ENCODE data around the gene MCRIP1. TPM values are rescaled to one million over a fixed set of nuclear protein-coding genes. Genes with fewer than 3 reads are reported as not detected.

The MCRIP1 gene
- total RNA-seq, 4 donors from 2014 or later = 83.5 to 146 (median 114) TPM

DNA sequence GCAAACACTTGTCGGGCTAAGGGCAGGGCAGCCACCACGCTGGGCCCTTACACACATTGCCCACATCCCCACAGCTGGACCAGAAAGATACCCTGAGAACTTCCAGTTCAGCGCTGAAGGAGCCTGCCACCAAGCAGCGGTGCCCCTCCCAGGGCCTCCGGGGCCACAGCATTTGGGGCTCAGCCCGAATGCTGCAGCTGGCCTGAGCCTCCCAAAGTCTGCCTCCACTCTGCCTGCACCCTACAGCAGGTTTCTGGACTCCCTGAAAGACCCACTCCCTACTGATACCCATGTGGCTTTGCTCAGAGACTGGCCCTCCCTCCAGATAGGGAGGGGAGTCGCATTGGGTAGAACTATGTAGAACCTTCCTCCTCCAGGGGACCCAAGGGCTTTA is 1.5 kb downstream of the MCRIP1 start:
- intact Hi-C loops (cut with DNase I) = loop anchor here (5.0 kb wide), 1 partner anchor 41 kb away; the partner anchor contains the start of gene ARHGDIA
- 80% methylated on average over 5 of the region's 7 CpGs for WGBS
- H3K4me1 ChIP-seq = peaks cover 23 to 66% (median 48%) of the 10 kb centered on the region in 4 donors
- peaks cover 0 to 7% (median 3%) of the 10 kb centered on the region in 4 donors for H3K36me3 ChIP-seq
- no peak for TF ChIP-seq EP300 (IDR thresholded peaks at IDR 0.05)
- TF ChIP-seq, protein P1, sequence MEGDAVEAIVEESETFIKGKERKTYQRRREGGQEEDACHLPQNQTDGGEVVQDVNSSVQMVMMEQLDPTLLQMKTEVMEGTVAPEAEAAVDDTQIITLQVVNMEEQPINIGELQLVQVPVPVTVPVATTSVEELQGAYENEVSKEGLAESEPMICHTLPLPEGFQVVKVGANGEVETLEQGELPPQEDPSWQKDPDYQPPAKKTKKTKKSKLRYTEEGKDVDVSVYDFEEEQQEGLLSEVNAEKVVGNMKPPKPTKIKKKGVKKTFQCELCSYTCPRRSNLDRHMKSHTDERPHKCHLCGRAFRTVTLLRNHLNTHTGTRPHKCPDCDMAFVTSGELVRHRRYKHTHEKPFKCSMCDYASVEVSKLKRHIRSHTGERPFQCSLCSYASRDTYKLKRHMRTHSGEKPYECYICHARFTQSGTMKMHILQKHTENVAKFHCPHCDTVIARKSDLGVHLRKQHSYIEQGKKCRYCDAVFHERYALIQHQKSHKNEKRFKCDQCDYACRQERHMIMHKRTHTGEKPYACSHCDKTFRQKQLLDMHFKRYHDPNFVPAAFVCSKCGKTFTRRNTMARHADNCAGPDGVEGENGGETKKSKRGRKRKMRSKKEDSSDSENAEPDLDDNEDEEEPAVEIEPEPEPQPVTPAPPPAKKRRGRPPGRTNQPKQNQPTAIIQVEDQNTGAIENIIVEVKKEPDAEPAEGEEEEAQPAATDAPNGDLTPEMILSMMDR (IDR thresholded peaks at IDR 0.05) = no peak
- TF ChIP-seq POLR2A (IDR thresholded peaks at IDR 0.05; ENCODE audit: low read depth) = no peak
- TF ChIP-seq POLR2AphosphoS5 (IDR thresholded peaks at IDR 0.05) = no peak
- peak overlapping the region in 3 of 4 donors; percentile 83 to 98 (median 93) for H3K4me3 ChIP-seq
- H3K9me3 ChIP-seq = no peaks in the 10 kb centered on the region
- H3K27me3 ChIP-seq = no peaks in the 10 kb centered on the region
- no peak for DNase-seq (ENCODE audit: extremely low spot score)
- H3K27ac ChIP-seq (replicated peaks in 1 of 4) = peak overlapping the region; percentile 93 to 96 (median 95)

DNA sequence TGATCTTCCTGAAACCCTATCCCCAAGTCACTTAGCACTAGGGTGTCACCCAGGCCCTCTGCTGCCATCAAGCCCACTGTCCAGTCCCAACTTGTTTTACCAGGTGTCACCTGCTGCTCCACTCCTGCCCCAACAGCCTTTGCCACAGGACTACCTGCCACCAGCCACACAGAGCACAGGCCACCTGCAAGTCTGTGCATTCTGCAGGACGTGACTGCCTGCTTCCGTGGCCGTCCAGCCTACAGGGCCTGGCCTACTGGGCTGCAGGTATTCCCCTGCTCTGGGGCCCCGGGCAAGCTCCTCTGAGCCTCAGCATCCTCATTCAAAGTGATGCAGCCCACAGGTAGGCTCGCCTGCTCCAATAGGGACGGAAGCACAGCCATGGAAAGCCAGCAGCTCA is 3.2 kb downstream of the MCRIP1 start:
- DNase-seq (ENCODE audit: extremely low spot score) = no peak
- no peak overlapping the region for H3K4me3 ChIP-seq
- peaks cover 29 to 78% (median 50%) of the 10 kb centered on the region in 4 donors for H3K4me1 ChIP-seq
- TF ChIP-seq POLR2AphosphoS5 (IDR thresholded peaks at IDR 0.05) = no peak
- no peak for TF ChIP-seq EP300 (IDR thresholded peaks at IDR 0.05)
- TF ChIP-seq, protein P1 (IDR thresholded peaks at IDR 0.05) = no peak
- TF ChIP-seq POLR2A (IDR thresholded peaks at IDR 0.05; ENCODE audit: low read depth) = no peak
- no peaks in the 10 kb centered on the region for H3K9me3 ChIP-seq
- intact Hi-C loops (cut with DNase I) = loop anchor here (5.0 kb wide), 1 partner anchor 42 kb away; the partner anchor contains the start of gene ARHGDIA
- no peak overlapping the region for H3K27ac ChIP-seq (replicated peaks in 1 of 4)
- WGBS = no CpG with 5 or more reads among the region's 6 CpGs
- H3K36me3 ChIP-seq = peaks cover 0 to 14% (median 3%) of the 10 kb centered on the region in 4 donors
- H3K27me3 ChIP-seq = no peaks in the 10 kb centered on the region

DNA sequence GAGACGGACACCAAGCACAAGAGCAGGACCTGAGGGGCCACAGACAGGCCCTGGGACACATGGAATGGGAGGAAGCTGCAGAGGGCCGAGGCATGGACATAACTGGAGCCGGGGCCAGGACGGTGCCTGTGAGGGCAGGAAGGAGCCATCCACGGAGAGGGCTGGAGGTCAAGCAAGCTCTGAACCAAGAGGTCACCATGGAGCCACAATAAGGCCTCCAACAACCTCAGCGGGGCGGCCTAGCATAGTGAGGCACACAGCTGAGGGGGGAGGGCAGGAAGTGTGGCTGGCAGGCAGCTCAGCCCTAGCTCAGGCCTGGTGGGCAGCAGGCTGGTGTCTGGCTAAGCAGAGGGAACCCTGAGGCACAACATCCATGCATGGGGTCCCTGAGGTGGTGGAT is 4.4 kb downstream of the MCRIP1 start:
- peaks cover 22 to 77% (median 41%) of the 10 kb centered on the region in 4 donors for H3K4me1 ChIP-seq
- TF ChIP-seq, protein P1 (IDR thresholded peaks at IDR 0.05) = no peak
- TF ChIP-seq POLR2A (IDR thresholded peaks at IDR 0.05; ENCODE audit: low read depth) (no peak), EP300 (IDR thresholded peaks at IDR 0.05) (no peak), POLR2AphosphoS5 (IDR thresholded peaks at IDR 0.05) (no peak)
- no peak overlapping the region for H3K27ac ChIP-seq (replicated peaks in 1 of 4)
- H3K4me3 ChIP-seq = no peak overlapping the region
- DNase-seq (ENCODE audit: extremely low spot score) = no peak
- intact Hi-C loops (cut with DNase I) = no loop called here
- WGBS = 81% methylated on average over 5 of the region's 7 CpGs
- H3K27me3 ChIP-seq = no peaks in the 10 kb centered on the region
- H3K36me3 ChIP-seq = peaks cover 5 to 26% (median 10%) of the 10 kb centered on the region in 4 donors
- H3K9me3 ChIP-seq = no peaks in the 10 kb centered on the region

DNA sequence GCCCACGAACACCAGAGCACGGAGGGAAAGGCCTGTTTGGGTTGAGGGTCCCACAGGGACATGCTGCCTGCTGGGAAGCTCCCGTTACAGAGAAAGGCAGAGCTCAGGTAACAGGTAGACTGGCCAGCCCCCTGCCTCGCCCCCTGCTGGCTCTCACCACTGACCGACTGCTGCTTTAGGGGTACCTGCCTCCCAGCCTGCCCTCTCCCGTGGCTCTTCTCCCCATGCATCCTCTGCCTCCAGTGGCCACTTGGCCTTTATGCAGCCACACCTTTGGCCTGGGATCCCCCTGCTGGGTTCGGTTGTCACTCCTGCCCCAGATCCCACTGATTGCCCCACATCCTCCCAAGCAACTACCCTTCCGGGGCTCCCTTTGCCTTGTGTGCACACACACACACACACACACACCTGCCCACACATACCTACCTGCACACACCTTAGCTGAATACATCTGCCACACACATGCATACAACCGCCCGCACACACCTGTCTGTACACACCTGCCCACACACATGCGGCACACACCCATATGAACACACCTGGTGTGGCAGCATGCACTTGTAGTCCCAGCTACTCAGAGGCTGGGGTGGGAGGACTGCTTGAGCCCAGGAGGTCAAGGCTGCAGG is 7.1 kb downstream of the MCRIP1 start:
- no peak overlapping the region for H3K4me3 ChIP-seq

More for the DNA sequence above, 7.1 kb downstream of the MCRIP1 start:
- Histone ChIP-seq H3K36me3 (peaks cover 9 to 38% (median 24%) of the 10 kb centered on the region in 4 donors), H3K27ac (replicated peaks in 1 of 4) (no peak overlapping the region), H3K27me3 (no peaks in the 10 kb centered on the region), H3K9me3 (no peaks in the 10 kb centered on the region), H3K4me1 (peaks cover 26 to 80% (median 40%) of the 10 kb centered on the region in 4 donors)
- no peak for DNase-seq (ENCODE audit: extremely low spot score)
- TF ChIP-seq POLR2AphosphoS5 (IDR thresholded peaks at IDR 0.05) (no peak), EP300 (IDR thresholded peaks at IDR 0.05) (no peak), POLR2A (IDR thresholded peaks at IDR 0.05; ENCODE audit: low read depth) (no peak)
- TF ChIP-seq, protein P1 (IDR thresholded peaks at IDR 0.05) = no peak
- intact Hi-C loops (cut with DNase I) = no loop called here
- 86% methylated on average over 11 of the region's 11 CpGs for WGBS

All from esophagus muscularis mucosa (tissue), 4 donors.